ENCODE results near the gene PRKG1. TPM values are rescaled to one million over a fixed set of nuclear protein-coding genes. Genes with fewer than 3 reads are reported as not detected.

Gene PRKG1
- total RNA-seq, 1 experiment from 2014 or later = 10.4 TPM

DNA sequence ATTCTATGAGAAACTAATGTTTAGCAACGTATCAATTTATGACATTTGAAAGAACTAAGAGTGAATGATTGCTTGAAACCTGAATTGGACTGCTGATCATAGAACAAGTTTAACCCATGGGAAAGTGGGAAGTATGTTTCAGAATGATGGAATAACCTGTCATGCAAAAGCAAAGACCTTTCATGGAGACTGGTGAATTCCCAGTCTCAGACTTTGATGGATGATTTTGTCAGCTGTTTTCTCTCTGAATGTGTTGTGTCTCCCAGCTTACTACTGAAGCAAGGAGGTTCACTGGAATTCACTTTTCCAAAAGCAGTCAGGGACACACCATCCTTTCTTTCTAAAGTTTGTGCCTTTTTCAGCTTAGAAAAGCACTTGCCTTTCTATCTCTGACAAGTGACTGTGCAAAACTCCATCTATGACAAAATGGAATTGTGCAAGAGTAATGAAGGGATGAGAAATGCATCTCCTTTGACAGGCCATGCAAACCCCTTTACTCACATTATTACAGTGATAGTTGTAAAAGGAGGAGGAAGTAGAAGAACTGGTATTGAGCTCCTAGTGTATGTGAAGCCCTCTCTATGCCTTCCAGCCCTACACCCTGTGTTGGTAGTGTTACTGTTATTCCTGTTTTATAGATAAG, 176.1 kb downstream of the PRKG1 start:
- no peak overlapping the region for H4K8ac ChIP-seq (replicated peaks; ENCODE audit: insufficient read length, low read depth, low read length)
- H2BK5ac ChIP-seq (ENCODE audit: insufficient read length, low read length) = no peak overlapping the region
- no peak overlapping the region for H2BK20ac ChIP-seq (ENCODE audit: low read depth, low read length, poor library complexity, severe bottlenecking)
- no peak overlapping the region for H2BK15ac ChIP-seq (ENCODE audit: low read depth, low read length)
- no peak overlapping the region for H4K91ac ChIP-seq (ENCODE audit: insufficient read length, low read depth, low read length)
- no peak overlapping the region for H2AFZ ChIP-seq (ENCODE audit: low read length)
- H3K79me1 ChIP-seq (ENCODE audit: insufficient read depth, low read depth, low read length, poor library complexity, severe bottlenecking) = no peaks in the 10 kb centered on the region
- H3K23ac ChIP-seq (ENCODE audit: insufficient read length, low read depth, low read length) = no peak overlapping the region
- Mint-ChIP-seq H3K4me1 (peaks cover 31 to 33% of the 10 kb centered on the region in 2 experiments), H3K27ac (no peak overlapping the region), H3K36me3 (ENCODE audit: insufficient read depth in 1 of 3, low read depth in 3 of 3) (no peaks in the 10 kb centered on the region), H3K4me3 (no peak overlapping the region), H3K9me3 (no peaks in the 10 kb centered on the region), H3K27me3 (ENCODE audit: low read depth) (no peaks in the 10 kb centered on the region)
- H3K9ac ChIP-seq (ENCODE audit: extremely low read depth, insufficient read length, low read length) = no peak overlapping the region
- no peaks in the 10 kb centered on the region for H3K79me2 ChIP-seq (ENCODE audit: insufficient read depth, low read length)
- H2BK12ac ChIP-seq (ENCODE audit: insufficient read length, low read depth, low read length) = no peak overlapping the region
- H2AK5ac ChIP-seq (ENCODE audit: insufficient read length, low read length) = no peak overlapping the region
- no peak for TF ChIP-seq CTCF (conservative IDR thresholded peaks at IDR 0.05)
- no peaks in the 10 kb centered on the region for H3K23me2 ChIP-seq (ENCODE audit: insufficient read length, low read depth, low read length, poor library complexity, severe bottlenecking)
- no peak overlapping the region for H3K4me2 ChIP-seq (ENCODE audit: insufficient read depth, insufficient read length, low read length)
- peaks cover 8% of the 10 kb centered on the region for H3K4me1 ChIP-seq (ENCODE audit: insufficient read depth, low read length)
- no peaks in the 10 kb centered on the region for H3K9me3 ChIP-seq (ENCODE audit: control insufficient read depth, low read depth, low read length)
- H3K18ac ChIP-seq (ENCODE audit: insufficient read length, low read depth, low read length) = no peak overlapping the region
- H3K4ac ChIP-seq (ENCODE audit: low read depth, low read length) = no peak overlapping the region
- no CpG with 5 or more reads among the region's 1 CpG for WGBS (ENCODE audit: extremely low coverage, insufficient read length, low lambda C conversion rate)
- DNase-seq = no peak
- no peaks in the 10 kb centered on the region for H4K20me1 ChIP-seq (ENCODE audit: control insufficient read depth, insufficient read depth, insufficient read length)
- no peak overlapping the region for H3K27ac ChIP-seq (ENCODE audit: insufficient read length, low read depth, low read length)
- no peak overlapping the region for H3K56ac ChIP-seq (ENCODE audit: insufficient read length, low read depth, low read length)
- H2BK120ac ChIP-seq (ENCODE audit: low read depth, low read length, poor library complexity, severe bottlenecking) = no peak overlapping the region
- no peaks in the 10 kb centered on the region for H3K27me3 ChIP-seq (ENCODE audit: insufficient read depth, low read length)
- no peak overlapping the region for H4K5ac ChIP-seq (ENCODE audit: insufficient read length, low read depth, low read length)
- no peak overlapping the region for H3K14ac ChIP-seq (ENCODE audit: insufficient read depth, low read length)
- no peak overlapping the region for H3T11ph ChIP-seq (ENCODE audit: low read length)

Data from H9 (cell line).